ENCODE measurements around the gene TRMT112.

The TRMT112 gene

GRCh38 chr11:64352099-64352994 is 35.0 kb upstream of the TRMT112 start:
- no peak for DNase-seq

DNA sequence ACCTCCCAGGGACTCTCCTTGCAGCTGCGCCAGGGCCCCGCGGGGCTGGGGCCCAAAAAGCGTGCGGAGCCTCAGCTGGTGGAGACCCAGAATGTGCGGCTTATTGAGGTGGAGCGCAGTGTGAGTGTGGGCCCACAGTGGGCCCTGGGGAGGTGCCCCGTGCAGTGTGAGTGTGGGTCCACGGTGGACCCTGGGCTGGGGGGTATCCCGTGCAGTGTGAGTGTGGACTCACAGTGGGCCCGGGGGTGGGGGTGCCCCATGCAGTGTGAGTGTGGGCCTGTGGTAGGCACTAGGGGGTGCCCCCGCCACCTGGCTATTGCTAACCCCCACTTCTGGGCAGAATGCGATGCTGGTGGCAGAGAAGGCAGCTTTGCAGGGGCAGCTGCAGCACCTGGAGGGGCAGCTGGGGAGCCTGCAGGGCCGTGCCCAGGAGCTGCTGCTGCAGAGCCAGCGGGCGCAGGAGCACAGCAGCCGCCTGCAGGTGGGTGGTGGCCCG is 33.8 kb upstream of the TRMT112 start:
- no peak for DNase-seq

DNA sequence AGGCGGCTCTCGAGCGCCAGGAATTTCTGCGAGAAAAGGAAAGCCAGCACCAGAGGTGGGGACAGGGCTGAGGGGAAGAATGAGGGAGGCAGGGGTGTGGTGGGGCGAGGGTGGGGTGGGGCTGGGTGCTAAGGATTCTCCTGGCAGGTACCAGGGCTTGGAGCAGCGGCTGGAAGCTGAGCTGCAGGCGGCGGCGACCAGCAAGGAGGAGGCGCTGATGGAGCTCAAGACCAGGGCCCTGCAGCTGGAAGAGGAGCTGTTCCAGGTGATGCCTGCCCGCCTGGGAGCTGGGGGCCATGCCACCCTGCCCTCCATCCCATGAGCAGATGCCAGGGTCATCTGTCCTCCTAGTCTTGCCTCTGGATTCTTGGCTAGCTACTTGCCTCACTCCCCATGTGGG is 32.0 kb upstream of the TRMT112 start:
- DNase-seq, result no peak

DNA sequence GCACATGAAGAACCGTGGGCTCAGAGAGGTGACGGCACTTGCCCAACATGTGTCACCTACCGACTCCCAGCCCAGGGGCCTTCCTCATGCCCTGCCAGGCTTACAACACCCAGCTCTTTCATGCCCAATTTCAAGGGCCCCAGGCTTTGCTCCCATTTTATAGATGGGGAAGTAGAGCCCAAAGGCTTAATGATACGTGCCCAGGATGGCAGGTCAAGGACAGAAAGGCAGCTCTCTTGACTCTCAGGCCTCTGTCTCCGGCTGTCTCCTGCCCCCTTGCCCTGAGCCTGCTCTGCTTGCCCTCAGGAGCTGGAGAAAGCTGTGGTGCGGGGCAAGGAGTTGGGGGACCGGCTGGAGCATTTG is 31.6 kb upstream of the TRMT112 start:
- DNase-seq, result no peak

- peak in 2 of 58 donors; percentile 12 to 19 for DNase-seq
These were observed 31.1 kb upstream of the TRMT112 start for GRCh38 chr11:64348383-64349024.

DNA sequence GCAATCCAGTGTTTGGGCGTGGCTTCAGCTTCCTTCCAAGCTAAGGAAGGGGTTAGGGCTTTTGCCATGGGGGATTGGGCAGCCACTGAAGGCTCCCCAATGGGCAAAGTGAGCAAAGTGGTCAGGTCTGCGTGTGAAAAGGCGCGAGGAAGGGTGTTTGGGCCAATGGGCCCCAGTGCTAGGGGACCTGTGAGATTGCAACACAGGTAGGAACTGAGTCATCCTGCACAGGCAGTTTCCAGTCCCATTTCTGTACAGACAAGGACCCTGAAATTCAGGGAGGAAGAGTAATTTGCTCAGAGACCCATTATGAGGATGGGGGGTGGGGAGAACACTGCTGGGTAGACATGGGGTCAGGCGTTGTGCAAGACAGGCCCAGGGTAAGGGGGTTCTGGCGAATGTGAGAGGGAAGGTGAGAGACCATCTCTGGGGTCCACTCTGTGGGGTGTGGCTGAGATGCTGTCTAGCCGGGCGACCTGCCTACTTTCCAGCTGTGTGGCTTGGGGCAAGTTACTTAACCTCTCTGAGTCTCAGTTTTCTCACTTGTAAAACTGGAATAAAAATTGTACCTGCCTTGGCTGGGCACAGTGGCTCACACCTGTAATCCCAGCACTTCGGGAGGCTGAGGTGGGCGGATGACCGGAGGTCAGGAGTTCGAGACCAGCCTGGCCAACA is 30.0 kb upstream of the TRMT112 start:
- no peak for DNase-seq

- DNase-seq, result no peak
These were observed 27.4 kb upstream of the TRMT112 start for GRCh38 chr11:64344787-64345186.

- DNase-seq, result peak in 1 of 58 donors; percentile 7
These were observed 26.6 kb upstream of the TRMT112 start for GRCh38 chr11:64343767-64344559.

DNA sequence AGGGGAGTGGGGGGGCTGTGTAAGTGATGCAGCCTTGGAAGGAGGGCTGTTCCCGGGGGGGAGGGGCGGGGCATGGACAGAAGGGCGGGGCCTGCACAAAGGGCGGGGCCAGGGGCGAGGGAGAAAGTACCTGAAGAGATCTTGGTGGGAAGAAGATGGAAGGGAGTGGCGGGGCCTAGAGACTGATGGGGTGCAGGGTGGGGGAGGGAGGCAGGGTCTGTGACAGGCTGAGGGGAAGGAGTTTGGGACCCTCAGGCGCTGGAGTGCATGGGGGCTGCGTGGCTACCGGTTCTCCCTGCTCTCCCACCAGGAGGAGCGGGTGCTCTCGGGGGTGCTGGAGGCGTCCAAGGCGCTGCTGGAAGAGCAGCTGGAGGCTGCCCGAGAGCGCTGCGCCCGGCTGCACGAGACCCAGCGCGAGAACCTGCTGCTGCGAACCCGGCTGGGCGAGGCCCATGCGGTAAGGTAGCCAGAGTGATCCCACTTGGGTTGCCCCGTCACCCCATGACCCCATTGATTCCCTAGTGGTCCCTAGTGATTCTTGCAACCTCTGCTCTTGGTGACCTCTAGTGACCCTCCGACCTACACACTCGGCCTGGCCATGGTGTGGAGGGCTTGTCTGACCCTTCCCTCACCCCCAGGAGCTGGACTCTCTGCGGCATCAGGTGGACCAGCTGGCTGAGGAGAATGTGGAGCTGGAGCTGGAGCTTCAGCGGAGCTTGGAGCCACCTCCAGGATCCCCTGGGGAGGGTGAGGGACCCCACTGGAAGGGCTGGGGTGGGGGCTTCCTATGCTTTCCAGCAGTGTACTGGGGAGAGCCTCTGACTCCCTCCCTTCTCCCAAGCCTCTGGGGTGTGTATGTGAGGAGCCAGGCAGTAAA is 25.7 kb upstream of the TRMT112 start:
- no peak for DNase-seq

DNA sequence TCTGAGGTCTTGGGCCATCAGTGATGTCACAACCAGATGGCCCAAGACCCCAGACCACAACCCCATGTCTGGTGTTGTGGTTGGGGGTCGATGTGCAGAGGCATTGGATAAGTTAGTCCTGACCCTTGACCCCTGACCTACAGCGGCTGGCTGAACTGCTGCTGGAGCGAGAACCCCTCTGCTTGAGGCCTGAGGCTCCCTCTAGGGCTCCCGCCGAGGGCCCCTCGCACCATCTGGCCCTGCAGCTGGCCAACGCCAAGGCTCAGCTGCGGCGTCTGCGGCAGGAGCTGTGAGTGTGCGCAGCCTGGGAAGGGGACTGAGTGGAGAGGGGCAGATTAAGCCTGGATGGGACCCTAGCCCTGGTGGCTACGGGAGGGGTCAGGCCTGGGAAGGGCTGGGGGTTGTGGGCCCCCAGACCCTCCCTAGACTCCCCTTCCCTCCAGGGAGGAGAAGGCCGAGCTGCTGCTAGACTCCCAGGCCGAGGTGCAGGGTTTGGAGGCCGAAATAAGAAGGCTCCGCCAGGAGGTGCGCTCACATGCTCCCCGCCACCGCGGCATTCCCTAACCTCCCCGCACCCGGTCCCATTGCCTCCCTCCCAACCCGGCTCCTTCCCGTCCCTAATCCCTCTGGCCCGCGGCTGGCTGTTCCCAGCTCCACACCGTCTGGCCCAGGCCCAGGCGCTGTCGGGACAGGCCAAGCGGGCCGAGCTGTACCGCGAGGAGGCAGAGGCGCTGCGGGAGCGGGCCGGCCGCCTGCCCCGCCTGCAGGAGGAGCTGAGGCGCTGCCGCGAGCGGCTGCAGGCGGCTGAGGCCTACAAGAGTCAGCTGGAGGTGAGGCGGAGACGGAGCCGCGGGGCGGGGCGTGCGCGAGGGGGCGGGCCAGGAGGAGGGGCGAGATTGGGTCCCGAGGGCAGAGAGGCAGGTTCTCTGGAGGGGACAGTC is 24.8 kb upstream of the TRMT112 start:
- peak in 53 of 58 donors; percentile 12 to 84 (median 53) for DNase-seq

DNA sequence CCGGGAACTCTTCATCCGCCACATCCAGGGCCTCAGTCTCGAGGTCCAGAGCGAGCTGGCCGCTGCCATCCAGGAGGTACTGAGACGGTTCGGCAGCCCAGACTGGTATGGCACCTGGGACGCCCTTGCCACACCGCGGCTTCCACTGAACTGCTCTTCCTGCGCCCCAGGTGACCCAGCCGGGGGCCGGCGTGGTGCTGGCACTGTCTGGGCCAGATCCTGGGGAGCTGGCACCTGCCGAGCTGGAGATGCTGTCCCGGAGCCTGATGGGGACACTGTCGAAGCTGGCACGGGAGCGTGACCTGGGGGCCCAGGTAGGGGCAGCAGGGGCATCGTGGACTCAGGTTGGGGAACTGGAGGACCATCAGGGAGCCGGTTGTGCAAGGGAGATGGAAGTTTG is 24.1 kb upstream of the TRMT112 start:
- no peak for DNase-seq

DNA sequence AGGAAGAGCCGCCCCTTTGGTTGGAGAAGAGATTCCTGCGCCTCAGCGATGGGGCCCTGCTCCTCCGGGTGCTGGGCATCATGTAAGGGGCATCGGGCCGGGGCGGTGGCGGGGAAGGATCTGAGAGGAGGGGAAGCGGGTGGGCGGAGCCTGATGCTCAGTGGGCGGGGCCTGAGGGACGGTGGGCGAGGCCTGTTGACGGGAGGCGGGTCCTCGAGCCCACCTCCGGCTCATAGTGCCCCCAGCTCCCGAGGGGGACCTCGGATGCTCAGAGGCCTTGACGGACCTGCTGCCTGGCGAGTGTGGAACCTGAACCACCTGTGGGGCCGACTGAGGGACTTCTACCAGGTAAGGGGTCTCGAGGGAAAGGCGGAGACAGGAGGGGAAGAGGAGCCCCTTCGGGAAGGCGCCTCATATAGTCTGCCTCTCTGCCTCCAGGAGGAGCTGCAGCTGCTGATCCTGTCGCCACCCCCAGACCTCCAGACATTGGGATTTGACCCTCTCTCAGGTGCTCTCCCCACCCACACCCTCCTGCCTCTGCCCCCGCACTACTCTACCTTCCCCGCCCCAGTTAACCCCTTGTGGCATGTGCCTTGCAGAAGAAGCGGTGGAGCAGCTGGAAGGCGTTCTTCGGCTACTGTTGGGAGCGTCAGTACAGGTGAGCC is 23.4 kb upstream of the TRMT112 start:
- DNase-seq, result peak in 5 of 58 donors; percentile 6 to 27 (median 15)

DNA sequence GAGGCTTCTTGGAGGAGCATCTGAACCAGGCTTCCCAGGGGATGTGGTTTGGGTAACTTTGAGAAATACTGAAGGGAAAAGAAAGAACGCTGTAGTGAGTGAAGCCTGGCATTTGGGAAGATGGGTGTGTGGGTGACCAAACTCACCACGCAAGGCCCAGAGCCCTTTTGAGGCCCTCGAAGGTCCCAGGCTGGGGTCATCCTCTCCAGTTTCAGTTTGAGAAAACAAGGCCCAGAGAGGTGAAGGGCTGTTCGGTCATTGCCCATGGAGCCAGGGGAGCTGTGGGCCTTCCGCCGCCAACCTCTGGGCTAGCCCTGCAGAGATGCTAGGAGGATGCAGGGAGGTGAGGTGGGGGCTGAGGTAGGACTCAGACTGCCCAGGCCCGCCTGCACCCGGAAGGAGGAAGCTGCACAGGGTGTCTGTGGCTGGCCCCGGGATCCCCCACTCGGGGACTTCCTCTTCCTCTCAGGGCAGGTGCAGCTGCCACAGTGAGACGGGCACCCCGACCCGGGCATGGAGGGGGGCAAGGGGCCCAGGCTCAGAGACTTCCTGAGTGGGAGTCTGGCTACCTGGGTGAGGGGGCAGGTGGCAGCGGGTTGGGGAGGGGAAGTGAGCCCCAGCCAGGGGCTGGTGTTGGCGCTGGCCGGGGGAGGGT is 22.5 kb upstream of the TRMT112 start, which contains the start of gene CCDC88B:
Gene CCDC88B (plus strand): TSS at position 451 of the 655 bp plus-strand sequence. CDS start 63 bp downstream, at position 514.
- peak in 12 of 58 donors; percentile 3 to 29 (median 20) for DNase-seq

DNA sequence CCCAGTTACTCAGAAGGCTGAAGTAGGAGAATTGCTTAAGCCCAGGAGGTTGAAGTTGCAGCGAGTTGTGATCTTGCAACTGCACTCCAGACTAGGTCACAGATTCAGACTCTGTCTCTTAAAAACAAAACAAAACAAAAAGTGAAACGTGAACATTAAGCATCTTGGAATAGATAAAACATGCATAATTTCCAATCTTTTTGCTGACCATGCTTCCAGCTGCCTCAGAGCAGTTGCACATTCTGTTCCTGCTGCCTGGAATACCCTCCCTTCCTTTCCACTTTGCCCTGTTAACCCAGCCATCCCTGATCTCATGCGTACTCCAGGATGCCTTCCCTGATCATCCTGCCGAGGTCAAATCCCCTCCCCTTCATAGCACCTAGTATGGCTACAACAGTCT is 21.9 kb upstream of the TRMT112 start:
- DNase-seq, result no peak

GRCh38 chr11:64338716-64339115 is 21.4 kb upstream of the TRMT112 start:
- DNase-seq, result no peak

GRCh38 chr11:64337538-64338249 is 20.3 kb upstream of the TRMT112 start:
- no peak for DNase-seq

Measured in anterior cingulate cortex (tissue), 58 donors.